ENCODE results near the gene RC3H2. TPM values are rescaled to one million over a fixed set of nuclear protein-coding genes. Genes with fewer than 3 reads are reported as not detected.
"Not testable (repeated sequence)": the region's sequence is repeated elsewhere in the genome, so short reads cannot be mapped to it uniquely, and the experiment has no call there.

The RC3H2 gene
- total RNA-seq, 1 donor from 2014 or later: 57.0 TPM

GRCh38 chr9:122846371-122846940 lies 58.7 kb downstream of the RC3H2 start:
- no peak for DNase-seq (ENCODE audit: low read depth in 2 of 2)

- DNase-seq (ENCODE audit: low read depth in 2 of 2): no peak
These were observed 60.0 kb downstream of the RC3H2 start for GRCh38 chr9:122845116-122845515.

GRCh38 chr9:122844137-122844536 lies 61.0 kb downstream of the RC3H2 start:
- no peak for DNase-seq (ENCODE audit: low read depth in 2 of 2)

GRCh38 chr9:122841501-122841900 lies 63.7 kb downstream of the RC3H2 start:
- no peak for DNase-seq (ENCODE audit: low read depth in 2 of 2)

- not testable (repeated sequence) for DNase-seq (ENCODE audit: low read depth in 2 of 2)
These were observed 66.7 kb downstream of the RC3H2 start for GRCh38 chr9:122838441-122838840.

GRCh38 chr9:122837266-122837850 lies 67.8 kb downstream of the RC3H2 start:
- DNase-seq (ENCODE audit: low read depth in 2 of 2): no peak

GRCh38 chr9:122835313-122835731 lies 69.8 kb downstream of the RC3H2 start:
- DNase-seq (ENCODE audit: low read depth in 2 of 2): peak; percentile 59 to 84

- DNase-seq (ENCODE audit: low read depth in 2 of 2): no peak
These were observed 73.0 kb downstream of the RC3H2 start for GRCh38 chr9:122832194-122832593.

GRCh38 chr9:122828965-122829284 lies 76.2 kb downstream of the RC3H2 start:
- not testable (repeated sequence) for DNase-seq (ENCODE audit: low read depth in 2 of 2)

GRCh38 chr9:122827761-122828093 lies 77.4 kb downstream of the RC3H2 start:
- peak in 1 of 2 donors; percentile 48 for DNase-seq (ENCODE audit: low read depth in 2 of 2)

GRCh38 chr9:122822938-122823337 lies 82.2 kb downstream of the RC3H2 start:
- no peak for DNase-seq (ENCODE audit: low read depth in 2 of 2)

GRCh38 chr9:122822056-122822455 lies 83.1 kb downstream of the RC3H2 start:
- no peak for DNase-seq (ENCODE audit: low read depth in 2 of 2)

- DNase-seq (ENCODE audit: low read depth in 2 of 2): peak; percentile 42 to 95
These were observed 83.7 kb downstream of the RC3H2 start for GRCh38 chr9:122821278-122821943.

GRCh38 chr9:122820490-122820845 lies 84.7 kb downstream of the RC3H2 start:
- no peak for DNase-seq (ENCODE audit: low read depth in 2 of 2)

GRCh38 chr9:122819791-122820489 lies 85.2 kb downstream of the RC3H2 start:
- DNase-seq (ENCODE audit: low read depth in 2 of 2): peak; percentile 29 to 96

GRCh38 chr9:122819326-122819725 lies 85.8 kb downstream of the RC3H2 start:
- peak in 1 of 2 donors; percentile 87 for DNase-seq (ENCODE audit: low read depth in 2 of 2)

GRCh38 chr9:122816163-122816867 lies 88.8 kb downstream of the RC3H2 start:
- peak; percentile 97 to 99 for DNase-seq (ENCODE audit: low read depth in 2 of 2)

- DNase-seq (ENCODE audit: low read depth in 2 of 2): peak in 1 of 2 donors; percentile 85
These were observed 89.6 kb downstream of the RC3H2 start for GRCh38 chr9:122815544-122815943.

GRCh38 chr9:122814545-122814944 lies 90.6 kb downstream of the RC3H2 start:
- no peak for DNase-seq (ENCODE audit: low read depth in 2 of 2)

- no peak for DNase-seq (ENCODE audit: low read depth in 2 of 2)
These were observed 92.4 kb downstream of the RC3H2 start for GRCh38 chr9:122812736-122813135.

- peak; percentile 71 to 83 for DNase-seq (ENCODE audit: low read depth in 2 of 2)
These were observed 94.7 kb downstream of the RC3H2 start for GRCh38 chr9:122810306-122810946.
